Subcutaneous adipose tissue (tissue), 4 donors: Measurements from ENCODE around the gene CALD1. TPM values are rescaled to one million over a fixed set of nuclear protein-coding genes. Genes with fewer than 3 reads are reported as not detected.

Source experiments
- small RNA-seq: library from RNA; depleted of rRNA; stranded (forward); fragments of <200 nt; gene quantifications from one replicate; pipeline ENCODE3, GENCODE V24; 2016
- total RNA-seq, 4 donors: library from RNA; depleted of rRNA; stranded (reverse); fragments of >200 nt; gene quantifications; one replicate each; pipeline ENCODE4 v1.1.0, GENCODE V29; 2016
- TF ChIP-seq, protein P1 (sequence below): fragments of 450-650 bp; IDR thresholded peaks from one replicate; pipeline ENCODE4 v1.5.1; 2016; ENCODE audit warnings: low read depth, mild to moderate bottlenecking, control low read depth, antibody characterized with exemption, moderate library complexity

Gene CALD1
- total RNA-seq, 4 donors from 2014 or later = 142 to 278 (median 240) TPM

DNA sequence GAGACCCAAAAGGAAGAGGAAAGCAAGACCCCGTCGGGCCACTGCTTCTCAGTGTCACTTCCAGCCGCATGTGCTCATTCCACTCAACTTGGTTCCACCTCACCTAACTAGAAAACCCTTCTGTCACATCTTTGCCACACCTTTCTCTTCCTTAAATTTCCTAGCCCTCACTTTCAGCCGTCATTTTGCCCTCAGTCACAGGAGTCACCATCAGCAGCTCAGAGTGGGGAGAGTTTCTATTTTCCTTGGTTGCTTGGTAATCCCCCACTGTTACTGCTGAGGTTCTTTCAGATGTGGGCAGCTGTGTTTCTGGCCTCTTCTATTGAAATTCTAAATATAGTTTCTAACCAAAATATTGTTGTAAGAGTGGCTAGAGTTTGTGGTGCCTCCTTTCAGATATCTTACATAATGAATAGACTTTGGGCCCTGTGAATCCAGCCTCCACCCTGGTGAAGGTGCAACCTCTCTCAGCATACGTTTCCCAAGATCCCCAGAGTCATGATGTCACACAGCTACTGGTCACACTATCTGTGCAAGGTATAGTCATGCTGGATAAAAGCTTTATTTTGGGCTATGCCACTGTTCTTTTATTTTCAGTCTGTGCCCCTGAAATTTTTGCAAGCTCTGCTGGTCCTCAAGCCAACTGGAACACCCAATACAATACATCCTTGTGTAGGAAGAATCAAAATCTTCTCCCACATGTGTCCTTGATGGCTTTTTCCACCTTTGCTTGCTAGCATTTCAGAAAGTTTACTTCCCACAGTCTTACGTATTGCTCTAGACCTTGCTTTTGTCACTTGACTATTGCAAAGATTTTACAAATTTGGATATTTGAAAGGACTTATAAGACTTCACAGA is 216.0 kb downstream of the CALD1 start:
- TF ChIP-seq, protein P1, sequence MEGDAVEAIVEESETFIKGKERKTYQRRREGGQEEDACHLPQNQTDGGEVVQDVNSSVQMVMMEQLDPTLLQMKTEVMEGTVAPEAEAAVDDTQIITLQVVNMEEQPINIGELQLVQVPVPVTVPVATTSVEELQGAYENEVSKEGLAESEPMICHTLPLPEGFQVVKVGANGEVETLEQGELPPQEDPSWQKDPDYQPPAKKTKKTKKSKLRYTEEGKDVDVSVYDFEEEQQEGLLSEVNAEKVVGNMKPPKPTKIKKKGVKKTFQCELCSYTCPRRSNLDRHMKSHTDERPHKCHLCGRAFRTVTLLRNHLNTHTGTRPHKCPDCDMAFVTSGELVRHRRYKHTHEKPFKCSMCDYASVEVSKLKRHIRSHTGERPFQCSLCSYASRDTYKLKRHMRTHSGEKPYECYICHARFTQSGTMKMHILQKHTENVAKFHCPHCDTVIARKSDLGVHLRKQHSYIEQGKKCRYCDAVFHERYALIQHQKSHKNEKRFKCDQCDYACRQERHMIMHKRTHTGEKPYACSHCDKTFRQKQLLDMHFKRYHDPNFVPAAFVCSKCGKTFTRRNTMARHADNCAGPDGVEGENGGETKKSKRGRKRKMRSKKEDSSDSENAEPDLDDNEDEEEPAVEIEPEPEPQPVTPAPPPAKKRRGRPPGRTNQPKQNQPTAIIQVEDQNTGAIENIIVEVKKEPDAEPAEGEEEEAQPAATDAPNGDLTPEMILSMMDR = no peak

DNA sequence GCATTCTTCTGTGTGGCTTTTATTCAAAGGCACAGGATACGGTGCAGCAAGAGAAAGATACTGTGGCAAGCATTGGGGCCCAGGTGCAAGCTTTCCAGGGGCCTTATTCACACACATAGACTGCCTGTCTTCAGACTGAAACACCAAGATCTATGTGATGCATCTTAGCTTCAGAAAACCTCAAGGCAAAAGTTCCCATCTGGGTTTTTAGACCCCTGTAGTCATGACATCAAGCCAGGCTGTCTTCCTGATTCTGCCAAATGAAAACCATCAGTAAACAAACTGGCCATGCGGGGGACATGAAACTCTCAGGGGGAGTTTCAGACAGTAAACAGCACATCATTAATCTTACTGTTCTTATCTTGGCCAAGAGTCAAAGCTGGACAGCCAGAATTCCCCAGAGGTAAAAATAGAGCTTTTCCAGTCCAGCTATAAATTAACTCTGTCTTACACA is 216.7 kb downstream of the CALD1 start:
- TF ChIP-seq, protein P1 = no peak

DNA sequence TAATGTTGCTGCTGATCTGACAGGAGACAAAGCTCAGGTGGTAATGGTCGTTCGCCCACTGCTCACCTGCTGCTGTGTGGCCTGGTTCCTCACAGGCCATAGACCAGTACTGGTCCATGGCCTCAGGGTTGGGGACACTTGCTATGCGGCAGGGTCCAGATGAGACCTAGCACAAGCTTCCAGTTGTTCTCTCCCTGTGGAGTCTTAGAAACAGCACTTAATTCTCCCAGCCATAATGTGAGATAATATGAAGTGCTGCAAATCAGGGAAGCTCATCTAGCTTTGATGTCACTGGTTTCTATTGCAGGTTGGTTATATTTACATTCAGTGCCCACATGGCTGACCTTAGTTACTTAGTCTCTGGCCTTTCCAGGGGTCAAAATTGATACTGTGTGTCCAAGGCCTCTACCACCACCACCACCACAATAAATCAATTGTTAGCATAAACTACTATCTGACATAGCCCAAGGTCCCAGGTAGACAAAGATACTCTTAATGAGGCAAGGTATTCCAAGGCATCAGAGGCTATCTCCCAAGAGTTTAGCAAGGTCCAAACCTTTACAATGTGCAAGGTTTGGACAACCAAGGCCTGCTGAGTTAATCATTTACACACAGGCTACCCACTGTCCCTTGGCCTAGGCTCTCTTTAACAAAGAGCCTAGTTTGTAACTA is 217.9 kb downstream of the CALD1 start:
- TF ChIP-seq, protein P1 = no peak

DNA sequence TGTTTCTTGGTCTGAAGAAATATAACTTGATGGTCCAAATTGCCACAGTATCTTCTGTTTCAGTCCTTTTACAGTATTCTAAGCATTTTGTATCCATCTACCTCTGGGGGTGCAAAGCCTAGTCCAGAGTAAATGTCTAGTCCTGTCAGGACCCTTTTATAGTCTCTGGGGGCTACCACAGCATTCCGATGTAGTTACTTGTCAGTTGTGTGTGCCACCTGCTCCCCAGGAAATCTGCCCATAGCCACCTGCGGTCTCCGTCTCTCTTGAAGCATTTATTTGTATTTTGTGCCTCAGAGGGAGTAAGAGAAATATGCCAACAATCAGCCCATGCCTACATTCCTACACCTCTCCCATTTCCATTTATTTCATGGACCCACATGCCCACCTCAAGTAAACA is 219.7 kb downstream of the CALD1 start:
- TF ChIP-seq, protein P1 = no peak

DNA sequence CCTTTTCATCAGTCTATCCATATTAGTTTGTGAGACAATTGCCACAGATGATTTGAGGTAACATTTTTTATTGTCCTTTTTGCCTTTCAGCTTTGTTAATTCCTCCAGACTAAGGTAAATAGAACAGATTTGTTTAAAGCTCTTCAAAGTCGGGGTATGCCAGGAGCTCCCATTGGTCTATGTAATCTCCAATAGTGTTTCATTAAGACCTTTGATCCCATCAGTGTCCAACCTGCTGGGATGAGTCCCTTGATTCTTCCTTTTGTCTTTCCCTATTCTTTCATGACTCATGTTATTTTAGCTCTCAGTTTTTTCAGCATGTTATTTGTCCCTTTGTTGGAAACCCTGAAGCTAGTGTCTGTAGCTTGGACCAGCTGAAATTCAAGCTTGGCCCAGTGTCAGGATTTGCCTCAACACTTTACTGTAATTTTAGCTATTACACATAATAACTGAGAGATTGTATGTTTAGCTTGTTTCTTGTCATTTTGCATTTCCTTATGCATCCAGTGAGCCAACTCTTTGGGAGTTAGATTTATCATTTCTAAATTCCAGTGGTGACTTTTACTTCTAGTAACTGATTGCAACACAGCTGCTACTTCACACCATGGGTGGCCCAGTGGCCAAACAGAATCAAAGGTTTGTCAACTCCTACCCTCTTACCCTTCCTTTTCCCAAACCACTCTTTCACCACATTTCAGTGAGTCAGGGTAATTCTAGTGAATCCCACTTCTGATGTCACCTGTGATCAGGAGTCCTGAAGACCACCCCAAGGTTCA is 222.1 kb downstream of the CALD1 start:
- TF ChIP-seq, protein P1 = no peak

DNA sequence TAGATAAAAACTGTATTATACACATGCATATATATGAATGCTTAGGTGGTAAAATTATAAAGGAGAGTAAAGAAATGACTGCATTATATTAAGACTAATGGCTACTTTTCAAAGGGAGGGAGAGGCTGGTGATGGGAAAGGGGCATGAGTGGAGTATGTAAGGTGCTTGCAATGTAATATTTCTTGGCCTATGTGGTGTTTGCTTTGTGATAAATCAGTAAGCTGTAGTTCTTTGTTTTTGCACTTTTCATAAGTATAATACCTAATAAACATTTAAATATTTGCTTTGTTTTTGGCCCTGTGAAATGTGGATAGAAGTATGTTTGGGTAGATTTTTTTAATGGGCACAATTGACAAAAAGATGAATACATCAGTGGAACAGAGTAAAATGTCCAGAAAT is 232.8 kb downstream of the CALD1 start:
- TF ChIP-seq, protein P1 = no peak

Small RNA genes lying within 50 kb of the gene (small RNA-seq; reads per million reads assigned to genes)
- not detected for gene TUBB3P2

Other genes with a start within 250 kb of the CALD1 start
- gene AKR1B15, start 230.5 kb upstream of the CALD1 start, total RNA-seq = 1 to 10 TPM in 1 of 4 donors, not detected in 3; 2.0 TPM
- 10 to 100 TPM; 11.1 to 14.0 (median 12.4) TPM for gene BPGM, start 132.8 kb upstream of the CALD1 start, total RNA-seq
- 1 to 10 TPM; 2.9 to 4.9 (median 3.6) TPM for gene AGBL3, start 206.9 kb downstream of the CALD1 start, total RNA-seq